Dedifferentiated amniotic fluid mesenchymal stem cell (primary cell): ENCODE measurements around the gene KNSTRN.

Experiments used
- DNase-seq: peaks from one replicate; pipeline ENCODE4 v3.0.0-alpha.2; 2016; ENCODE audit errors: extremely low spot score

The KNSTRN gene

GRCh38 chr15:40345867-40346578 lies 36.5 kb upstream of the KNSTRN start:
- DNase-seq = no peak

GRCh38 chr15:40346579-40347558 lies 35.7 kb upstream of the KNSTRN start:
- no peak for DNase-seq

- DNase-seq = no peak
Observed at GRCh38 chr15:40347559-40348473, 34.7 kb upstream of the KNSTRN start.

GRCh38 chr15:40348474-40348870 lies 34.0 kb upstream of the KNSTRN start:
- DNase-seq = no peak

GRCh38 chr15:40349163-40349562 lies 33.4 kb upstream of the KNSTRN start:
- DNase-seq = no peak

- no peak for DNase-seq
Observed at GRCh38 chr15:40352281-40352901, 30.1 kb upstream of the KNSTRN start.

- no peak for DNase-seq
Observed at GRCh38 chr15:40353697-40354096, 28.8 kb upstream of the KNSTRN start.

- DNase-seq = no peak
Observed at GRCh38 chr15:40354408-40355171, 27.9 kb upstream of the KNSTRN start.

- DNase-seq = no peak
Observed at GRCh38 chr15:40355976-40356585, 26.4 kb upstream of the KNSTRN start.

GRCh38 chr15:40357246-40357645 lies 25.3 kb upstream of the KNSTRN start:
- DNase-seq = no peak

GRCh38 chr15:40357723-40358470 lies 24.6 kb upstream of the KNSTRN start, which contains the start of gene DISP2:
Gene DISP2 (plus strand): TSS chr15:40358219. CDS start chr15:40358322, 103 bp downstream.
- peak; percentile 70 for DNase-seq

- DNase-seq = no peak
Observed at GRCh38 chr15:40358471-40359353, 23.8 kb upstream of the KNSTRN start.

GRCh38 chr15:40360015-40360414 lies 22.5 kb upstream of the KNSTRN start:
- DNase-seq = no peak

- DNase-seq = no peak
Observed at GRCh38 chr15:40361640-40362039, 20.9 kb upstream of the KNSTRN start.

GRCh38 chr15:40363611-40364010 lies 18.9 kb upstream of the KNSTRN start:
- no peak for DNase-seq

GRCh38 chr15:40364251-40364650 lies 18.3 kb upstream of the KNSTRN start:
- DNase-seq = no peak

- no peak for DNase-seq
Observed at GRCh38 chr15:40365016-40365415, 17.5 kb upstream of the KNSTRN start.
